MM.1S (cell line): ENCODE measurements around the gene CAB39L.

Experiments
- DNase-seq: peaks from one replicate; pipeline ENCODE4 v3.0.0-alpha.2; 2015
- H2AFZ ChIP-seq: fragments of 300-600 bp; sonication (generic); 2 replicates; pipeline ENCODE4 v1.6.0; 2016; ENCODE audit warnings: antibody characterized with exemption, low read length
- H3F3A ChIP-seq: fragments of 300-600 bp; sonication (generic); 2 replicates; pipeline ENCODE4 v1.6.1; 2016; ENCODE audit warnings: mild to moderate bottlenecking, antibody characterized with exemption, low read length, moderate library complexity, mixed read lengths; ENCODE audit not compliant: insufficient read depth
- H3K27ac ChIP-seq: fragments of 300-600 bp; sonication (generic); 2 replicates; pipeline ENCODE4 v1.5.1; 2016; ENCODE audit warnings: mild to moderate bottlenecking, low read length
- H3K27me3 ChIP-seq: fragments of 300-600 bp; sonication (generic); replicated peaks from 2 replicates; pipeline ENCODE4 v1.6.0; 2016; ENCODE audit warnings: low read length; ENCODE audit not compliant: insufficient read depth
- H3K36me3 ChIP-seq: fragments of 300-600 bp; sonication (generic); replicated peaks from 2 replicates; pipeline ENCODE4 v1.6.1; 2016; ENCODE audit warnings: mild to moderate bottlenecking, low read length, mixed read lengths; ENCODE audit not compliant: insufficient read depth
- H3K4me1 ChIP-seq: fragments of 300-600 bp; sonication (generic); 2 replicates; pipeline ENCODE4 v1.6.1; 2016; ENCODE audit warnings: low read length, mixed read lengths
- H3K4me2 ChIP-seq: fragments of 300-600 bp; sonication (generic); 2 replicates; pipeline ENCODE4 v1.6.0; 2016; ENCODE audit warnings: low read depth, low read length
- H3K4me3 ChIP-seq: fragments of 300-600 bp; sonication (generic); 2 replicates; pipeline ENCODE4 v1.5.1; 2016; ENCODE audit warnings: low read length, mixed read lengths
- H3K79me2 ChIP-seq: fragments of 300-600 bp; sonication (generic); 2 replicates; pipeline ENCODE4 v1.6.1; 2016; ENCODE audit warnings: mixed run types, low read length, mixed read lengths
- H3K9ac ChIP-seq: fragments of 300-600 bp; sonication (generic); 2 replicates; pipeline ENCODE4 v1.6.1; 2016; ENCODE audit warnings: low read length, mixed read lengths
- H3K9me2 ChIP-seq: fragments of 300-600 bp; sonication (generic); replicated peaks from 2 replicates; pipeline ENCODE4 v1.6.1; 2016; ENCODE audit warnings: mild to moderate bottlenecking, low read length, mixed read lengths; ENCODE audit not compliant: insufficient read depth
- H3K9me3 ChIP-seq: fragments of 300-600 bp; sonication (generic); replicated peaks from 2 replicates; pipeline ENCODE4 v1.6.1; 2016; ENCODE audit warnings: mild to moderate bottlenecking, low read length, mixed read lengths; ENCODE audit not compliant: insufficient read depth
- H4K20me1 ChIP-seq: fragments of 300-600 bp; sonication (generic); 2 replicates; pipeline ENCODE4 v1.6.1; 2016; ENCODE audit warnings: mild to moderate bottlenecking, low read length, moderate library complexity, mixed read lengths; ENCODE audit not compliant: insufficient read depth
- EZH2 ChIP-seq: fragments of 300-600 bp; sonication (generic); optimal IDR thresholded peaks from 2 replicates; pipeline ENCODE3; 2017; ENCODE audit warnings: low read depth, mild to moderate bottlenecking, antibody characterized with exemption, low read length, mixed read lengths
- EZH2phosphoT487 ChIP-seq: fragments of 300-600 bp; sonication (generic); IDR thresholded peaks from 2 replicates; pipeline ENCODE4 v1.6.1; 2018; ENCODE audit warnings: antibody characterized with exemption, low read length
- TF ChIP-seq, protein P1 (sequence below): fragments of 300-600 bp; sonication (generic); IDR thresholded peaks from 2 replicates; pipeline ENCODE4 v1.5.1; 2016; ENCODE audit warnings: antibody characterized with exemption, low read length, mixed read lengths

The CAB39L gene

DNA sequence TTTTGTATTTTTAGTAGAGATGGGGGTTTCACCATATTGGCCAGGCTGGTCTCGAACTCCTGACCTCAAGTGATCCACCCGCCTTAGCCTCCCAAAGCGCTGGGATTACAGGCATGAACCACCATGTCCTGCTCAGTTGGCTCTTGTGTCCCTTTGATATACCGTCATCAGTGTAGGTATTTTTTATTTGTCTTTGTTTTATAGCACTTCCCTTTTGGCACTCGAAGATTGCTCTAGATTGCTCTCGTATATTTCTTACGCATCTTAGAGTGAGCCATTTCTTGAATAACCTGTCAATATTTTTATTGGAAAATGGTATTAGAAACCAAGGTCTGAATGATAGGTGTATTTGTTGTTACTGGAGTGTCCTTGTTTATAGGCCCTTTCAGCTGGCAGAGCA, 9.6 kb upstream of the CAB39L start:
- no peaks in the 10 kb centered on the region for H3K9me3 ChIP-seq
- DNase-seq = no peak
- H3K36me3 ChIP-seq = no peaks in the 10 kb centered on the region
- peaks cover 6% of the 10 kb centered on the region; the same call in 1 of the 2 replicates for H3F3A ChIP-seq
- H2AFZ ChIP-seq = no peak overlapping the region
- no peak overlapping the region for H3K27ac ChIP-seq
- H3K4me1 ChIP-seq = peaks cover 9% of the 10 kb centered on the region
- no peaks in the 10 kb centered on the region for H3K27me3 ChIP-seq
- H3K4me3 ChIP-seq = no peak overlapping the region
- TF ChIP-seq, protein P1, sequence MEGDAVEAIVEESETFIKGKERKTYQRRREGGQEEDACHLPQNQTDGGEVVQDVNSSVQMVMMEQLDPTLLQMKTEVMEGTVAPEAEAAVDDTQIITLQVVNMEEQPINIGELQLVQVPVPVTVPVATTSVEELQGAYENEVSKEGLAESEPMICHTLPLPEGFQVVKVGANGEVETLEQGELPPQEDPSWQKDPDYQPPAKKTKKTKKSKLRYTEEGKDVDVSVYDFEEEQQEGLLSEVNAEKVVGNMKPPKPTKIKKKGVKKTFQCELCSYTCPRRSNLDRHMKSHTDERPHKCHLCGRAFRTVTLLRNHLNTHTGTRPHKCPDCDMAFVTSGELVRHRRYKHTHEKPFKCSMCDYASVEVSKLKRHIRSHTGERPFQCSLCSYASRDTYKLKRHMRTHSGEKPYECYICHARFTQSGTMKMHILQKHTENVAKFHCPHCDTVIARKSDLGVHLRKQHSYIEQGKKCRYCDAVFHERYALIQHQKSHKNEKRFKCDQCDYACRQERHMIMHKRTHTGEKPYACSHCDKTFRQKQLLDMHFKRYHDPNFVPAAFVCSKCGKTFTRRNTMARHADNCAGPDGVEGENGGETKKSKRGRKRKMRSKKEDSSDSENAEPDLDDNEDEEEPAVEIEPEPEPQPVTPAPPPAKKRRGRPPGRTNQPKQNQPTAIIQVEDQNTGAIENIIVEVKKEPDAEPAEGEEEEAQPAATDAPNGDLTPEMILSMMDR = no peak
- TF ChIP-seq EZH2phosphoT487 = no peak
- TF ChIP-seq EZH2 = no peak
- H3K9ac ChIP-seq = no peak overlapping the region
- no peaks in the 10 kb centered on the region for H3K9me2 ChIP-seq
- H3K4me2 ChIP-seq = no peak overlapping the region
- H3K79me2 ChIP-seq = peaks cover 12% of the 10 kb centered on the region
- H4K20me1 ChIP-seq = no peaks in the 10 kb centered on the region

DNA sequence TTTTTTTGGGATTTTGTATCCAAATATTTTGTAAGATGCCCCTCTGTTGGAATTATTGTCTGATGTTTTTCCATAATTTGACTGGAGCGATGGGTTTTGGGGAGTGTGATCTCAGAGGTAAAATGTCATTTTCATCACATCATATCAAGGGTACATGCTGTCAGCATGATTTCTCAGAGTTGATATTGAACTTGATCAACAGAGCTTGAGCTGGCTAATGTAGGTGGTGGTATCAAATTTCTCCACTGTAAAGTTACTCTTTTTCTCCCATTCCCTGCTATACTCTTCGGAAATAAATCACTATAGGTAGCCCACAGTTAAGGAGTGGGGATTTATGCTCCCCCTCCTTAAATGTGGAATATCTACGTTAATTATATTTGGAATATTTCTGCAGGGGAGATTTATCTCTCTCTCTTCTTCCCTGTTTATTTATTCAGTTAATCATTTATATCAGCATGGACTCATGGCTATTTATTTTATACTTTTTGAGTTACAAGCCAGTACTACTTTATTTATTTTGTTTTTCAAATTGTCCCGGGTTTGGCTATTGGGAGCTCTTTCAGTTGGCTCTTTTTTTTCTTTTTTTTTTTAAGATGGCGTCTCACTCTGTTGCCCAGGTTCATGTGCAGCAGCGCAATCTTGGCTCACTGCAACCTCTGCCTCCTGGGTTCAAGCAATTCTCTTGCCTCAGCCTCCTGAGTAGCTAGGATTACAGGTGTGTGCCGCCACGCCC, 9.0 kb upstream of the CAB39L start:
- TF ChIP-seq EZH2phosphoT487 (no peak), EZH2 (no peak)
- TF ChIP-seq, protein P1 = no peak

DNA sequence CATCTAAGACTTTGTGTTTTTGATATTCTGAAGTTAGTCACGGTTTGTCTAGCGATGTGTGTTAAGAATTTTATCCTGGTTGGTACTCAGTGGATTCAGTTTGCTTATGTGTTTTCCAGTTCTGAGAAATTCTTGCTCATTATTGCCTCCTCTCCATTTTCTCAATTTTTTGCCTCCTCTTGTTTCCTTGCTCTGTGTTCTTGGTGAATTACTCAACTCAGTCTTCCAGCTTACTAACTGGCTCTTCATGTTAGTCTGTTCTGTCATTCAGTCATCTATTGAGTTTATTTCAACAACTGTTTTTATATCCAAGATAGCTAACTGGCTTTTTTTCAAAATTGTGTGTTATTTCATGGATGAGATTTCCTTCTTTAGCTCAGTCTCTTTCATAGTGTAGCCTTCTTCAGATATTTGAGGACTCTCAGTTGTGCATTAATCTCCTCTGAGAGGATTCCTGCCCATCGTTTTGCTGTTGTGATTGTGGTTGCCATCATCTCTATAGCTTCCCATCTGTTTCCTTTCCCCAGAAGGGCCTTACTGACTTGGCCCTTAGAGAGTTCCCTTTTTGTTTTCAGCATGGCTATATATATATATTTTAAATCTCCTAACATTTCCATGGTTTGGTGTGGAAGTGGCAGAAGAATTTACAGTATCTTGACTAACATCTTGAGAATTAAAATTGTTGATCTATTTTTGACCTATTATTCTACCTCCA, 6.4 kb upstream of the CAB39L start:
- H2AFZ ChIP-seq = no peak overlapping the region
- H3K4me3 ChIP-seq = no peak overlapping the region
- no peak overlapping the region for H3K27ac ChIP-seq
- H3K36me3 ChIP-seq = no peaks in the 10 kb centered on the region
- DNase-seq = no peak
- TF ChIP-seq EZH2 (no peak), EZH2phosphoT487 (no peak)
- TF ChIP-seq, protein P1 = no peak
- H3K27me3 ChIP-seq = no peaks in the 10 kb centered on the region
- H4K20me1 ChIP-seq = no peaks in the 10 kb centered on the region
- H3K4me1 ChIP-seq = peaks cover 7% of the 10 kb centered on the region
- no peaks in the 10 kb centered on the region for H3K9me3 ChIP-seq
- H3K79me2 ChIP-seq = peaks cover 34% of the 10 kb centered on the region
- no peak overlapping the region for H3K4me2 ChIP-seq
- H3K9me2 ChIP-seq = no peaks in the 10 kb centered on the region
- peaks cover 6% of the 10 kb centered on the region; the same call in 1 of the 2 replicates for H3F3A ChIP-seq
- no peak overlapping the region for H3K9ac ChIP-seq

More for the DNA sequence above, 9.0 kb upstream of the CAB39L start:
- peaks cover 6% of the 10 kb centered on the region; the same call in 1 of the 2 replicates for H3F3A ChIP-seq
- no peaks in the 10 kb centered on the region for H3K9me2 ChIP-seq
- H3K9me3 ChIP-seq = no peaks in the 10 kb centered on the region
- H3K4me2 ChIP-seq = no peak overlapping the region
- no peak overlapping the region for H2AFZ ChIP-seq
- no peak overlapping the region for H3K27ac ChIP-seq
- peaks cover 9% of the 10 kb centered on the region for H3K4me1 ChIP-seq
- no peaks in the 10 kb centered on the region for H4K20me1 ChIP-seq
- H3K36me3 ChIP-seq = no peaks in the 10 kb centered on the region
- no peak overlapping the region for H3K4me3 ChIP-seq
- DNase-seq = no peak
- H3K27me3 ChIP-seq = no peaks in the 10 kb centered on the region
- no peak overlapping the region for H3K9ac ChIP-seq
- peaks cover 17% of the 10 kb centered on the region for H3K79me2 ChIP-seq
